ENCODE measurements around the gene PRAMEF1.
"Not testable (repeated sequence)": the region's sequence is repeated elsewhere in the genome, so short reads cannot be mapped to it uniquely, and the experiment has no call there.

The PRAMEF1 gene

GRCh38 chr1:12791097-12791496 is at the start of gene PRAMEF1:
PRAMEF1 (plus strand) TSS chr1:12791397; CDS start chr1:12793228, 1,831 bp downstream.
- not testable (repeated sequence) for DNase-seq

DNA sequence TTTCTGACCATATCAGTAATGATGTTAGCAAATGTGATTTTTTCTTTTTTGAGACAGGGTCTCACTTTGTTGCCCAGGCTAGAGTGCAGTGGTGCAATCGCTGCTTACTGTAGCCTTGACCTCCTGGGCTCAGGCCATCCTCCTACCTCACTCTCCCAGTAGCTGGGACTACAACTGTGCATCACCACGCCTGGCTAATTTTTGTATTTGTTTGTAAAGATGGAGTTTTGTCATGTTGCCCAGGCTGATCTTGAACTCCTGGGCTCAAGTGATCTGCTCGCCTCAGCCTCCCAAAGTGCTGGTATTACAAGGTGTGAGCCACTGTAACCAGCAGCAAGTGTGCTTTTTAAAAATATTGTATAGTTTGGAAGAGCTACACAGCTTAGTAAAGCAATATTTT is 49.3 kb upstream of the PRAMEF1 start:
- DNase-seq: no peak

GRCh38 chr1:12745126-12745991 is 45.8 kb upstream of the PRAMEF1 start:
- no peak for DNase-seq

DNA sequence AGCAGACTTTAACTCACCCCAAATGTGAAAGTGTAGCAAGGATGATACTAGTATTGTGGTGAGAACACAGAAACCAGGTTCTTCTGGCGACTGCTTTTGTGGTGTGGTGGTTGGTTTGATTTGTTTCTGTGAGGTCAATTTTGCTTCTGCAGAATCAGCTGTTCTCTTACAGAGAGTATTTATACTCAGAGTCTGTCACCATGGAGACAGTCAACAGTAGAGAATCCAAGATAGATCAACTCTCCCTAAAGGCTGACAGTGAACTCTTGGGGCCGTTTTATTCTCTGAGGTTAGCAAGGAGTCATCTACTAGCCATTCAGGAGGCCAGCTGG is 45.2 kb upstream of the PRAMEF1 start, which contains the start of gene CFAP107:
TSS of gene CFAP107 (plus strand) at position 209 of the 332 bp plus-strand sequence. CDS start 231 bp downstream, outside the sequence.
- no peak for DNase-seq

GRCh38 chr1:12748778-12749355 is 42.3 kb upstream of the PRAMEF1 start:
- DNase-seq: no peak

DNA sequence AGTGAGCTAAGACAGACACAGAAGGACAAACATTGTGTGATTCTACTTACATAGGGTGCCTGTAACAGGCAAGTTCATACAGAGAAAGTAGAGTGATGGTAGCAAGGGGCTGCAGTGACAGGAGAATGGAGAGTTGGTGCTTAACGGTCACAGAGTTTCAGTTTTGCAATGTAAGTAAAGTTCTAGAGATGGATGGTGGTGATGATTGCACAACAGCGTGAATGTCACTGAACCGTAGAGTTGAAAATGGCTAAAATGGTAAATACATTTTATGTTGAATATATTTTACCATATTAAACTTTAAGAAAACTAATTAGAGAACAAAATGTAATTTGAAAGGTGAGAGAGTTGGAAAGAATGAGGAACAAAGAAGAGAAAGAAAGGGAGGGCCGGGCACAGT is 36.5 kb upstream of the PRAMEF1 start:
- no peak for DNase-seq

- DNase-seq: no peak
Observed at GRCh38 chr1:12756273-12756672, 34.9 kb upstream of the PRAMEF1 start.

DNA sequence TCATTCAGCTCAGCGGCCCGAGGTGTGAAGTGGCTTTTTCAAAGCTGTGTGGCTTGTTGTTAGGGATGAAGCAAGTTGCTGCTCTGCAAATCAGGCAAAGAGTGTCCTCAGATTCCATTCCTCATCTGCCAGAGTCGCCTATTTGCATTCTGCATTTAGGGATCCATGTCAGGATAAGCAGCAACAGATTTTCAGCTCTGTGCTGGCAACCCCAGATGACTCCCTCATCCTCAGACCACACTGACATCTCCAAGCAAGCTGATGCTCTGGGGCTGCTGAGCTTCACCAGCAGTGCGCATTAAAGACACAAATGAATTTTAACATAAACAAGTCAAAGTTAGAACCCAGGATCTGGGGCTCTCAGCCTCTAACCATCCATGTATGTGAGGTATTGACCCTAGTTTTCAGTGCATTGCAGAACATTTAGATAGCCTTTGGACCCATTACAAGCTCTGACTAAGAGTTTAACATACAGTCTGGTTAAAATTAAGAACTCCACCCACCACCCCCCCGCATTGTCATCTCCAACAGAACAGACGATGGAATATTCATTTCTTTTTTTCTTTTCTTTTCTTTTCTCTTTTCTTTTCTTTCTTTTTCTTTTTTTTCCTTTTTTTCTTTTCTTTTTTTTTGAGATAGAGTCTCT is 34.3 kb upstream of the PRAMEF1 start:
- no peak for DNase-seq

DNA sequence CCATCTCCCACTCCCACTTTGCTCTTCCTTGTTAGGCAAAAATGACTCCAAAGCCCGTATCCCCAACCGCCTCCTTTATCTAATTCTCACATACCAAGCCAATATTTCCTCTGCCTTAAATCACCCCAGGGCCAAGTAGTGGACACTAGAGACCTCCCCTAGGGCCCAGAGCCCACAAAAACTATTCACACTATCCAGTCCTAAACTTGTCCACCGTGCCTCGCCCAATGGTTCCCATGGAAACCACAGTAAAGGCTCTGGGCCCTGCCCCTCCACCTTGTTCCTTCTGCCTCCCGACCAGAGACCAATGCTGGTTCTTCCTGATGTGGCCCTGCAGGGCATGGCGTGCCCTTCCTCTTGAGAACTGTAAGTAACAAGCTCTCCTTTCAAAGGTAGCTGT is 33.4 kb upstream of the PRAMEF1 start:
- DNase-seq: no peak

DNA sequence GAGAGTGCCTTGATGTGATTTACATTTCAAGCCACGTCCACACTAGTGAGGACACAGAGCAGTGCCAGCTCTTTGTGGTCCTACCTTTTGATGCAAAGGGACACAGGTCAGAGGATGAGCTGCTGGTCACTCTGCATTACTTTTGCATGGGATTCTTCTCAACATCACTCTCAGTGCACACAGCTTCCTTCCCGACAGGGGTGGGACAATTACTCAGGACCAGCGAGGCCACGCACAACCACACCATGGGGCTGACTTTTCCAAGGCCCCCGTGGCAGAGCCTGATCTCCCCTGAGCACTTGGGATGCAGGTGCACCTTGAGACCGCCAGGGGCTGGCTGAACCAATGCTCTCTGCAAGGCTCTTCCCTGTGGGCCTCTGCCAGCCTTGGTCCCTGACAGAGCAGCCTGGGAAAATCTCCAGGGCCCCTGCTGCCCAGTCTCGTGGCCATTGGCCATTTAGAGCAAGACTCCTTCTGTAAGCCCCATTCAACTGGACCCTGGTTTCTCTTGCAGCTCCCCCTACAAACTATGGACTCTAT is 30.9 kb upstream of the PRAMEF1 start:
- no peak for DNase-seq

- no peak for DNase-seq
Observed at GRCh38 chr1:12761781-12762180, 29.4 kb upstream of the PRAMEF1 start.

- DNase-seq: no peak
Observed at GRCh38 chr1:12762766-12763165, 28.4 kb upstream of the PRAMEF1 start.

- no peak for DNase-seq
Observed at GRCh38 chr1:12763479-12763878, 27.7 kb upstream of the PRAMEF1 start.

DNA sequence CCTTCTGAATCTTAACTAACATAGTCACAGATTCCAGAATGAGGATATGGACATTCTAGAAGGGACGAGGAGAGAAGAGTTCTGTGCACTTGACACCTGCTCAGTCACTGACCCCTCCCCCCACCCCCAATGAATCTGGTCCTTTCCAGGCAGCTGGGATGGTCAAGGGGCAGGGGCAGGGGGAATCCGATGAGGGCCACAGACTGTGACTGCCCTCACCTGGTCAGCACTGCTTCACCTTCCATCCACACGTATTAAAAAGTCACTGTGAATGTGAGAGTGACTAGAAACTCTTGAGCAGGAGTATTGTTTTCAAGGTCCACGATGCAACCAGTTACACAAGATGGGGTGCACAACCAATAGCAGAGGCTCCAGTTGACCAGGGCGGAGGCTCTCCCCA is 27.2 kb upstream of the PRAMEF1 start:
- DNase-seq: no peak

DNA sequence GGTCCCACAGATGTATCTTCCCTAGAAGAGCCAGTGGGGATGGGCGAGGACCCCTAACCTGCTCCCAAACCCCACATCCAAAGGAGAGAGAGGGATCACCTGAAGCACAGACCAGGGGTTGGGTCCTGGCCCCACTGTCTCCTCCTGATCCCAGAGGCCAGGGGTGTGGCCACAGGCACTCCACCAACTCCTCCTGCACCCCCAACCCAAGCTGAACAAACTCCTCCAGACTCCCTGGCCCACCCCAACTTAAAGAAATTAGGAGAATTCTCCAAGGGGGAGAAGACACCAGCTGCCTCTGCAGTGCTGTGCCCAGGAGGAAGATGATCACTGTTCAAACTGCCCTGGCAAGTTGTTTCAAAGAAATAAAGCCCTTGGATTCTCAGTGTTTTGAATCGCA is 22.2 kb upstream of the PRAMEF1 start:
- no peak for DNase-seq

GRCh38 chr1:12769976-12770505 is 21.2 kb upstream of the PRAMEF1 start:
- DNase-seq: no peak

- DNase-seq: no peak
Observed at GRCh38 chr1:12770620-12771019, 20.6 kb upstream of the PRAMEF1 start.

- no peak for DNase-seq
Observed at GRCh38 chr1:12771186-12771585, 20.0 kb upstream of the PRAMEF1 start.

GRCh38 chr1:12772520-12772919 is 18.7 kb upstream of the PRAMEF1 start:
- DNase-seq: no peak

- DNase-seq: no peak
Observed at GRCh38 chr1:12773438-12773837, 17.8 kb upstream of the PRAMEF1 start, which contains the start of gene PRAMEF12. PRAMEF12 (plus strand) TSS chr1:12773738; CDS start chr1:12774868, 1,130 bp downstream.

- DNase-seq: no peak
Observed at GRCh38 chr1:12774801-12775345, 16.3 kb upstream of the PRAMEF1 start.

DNA sequence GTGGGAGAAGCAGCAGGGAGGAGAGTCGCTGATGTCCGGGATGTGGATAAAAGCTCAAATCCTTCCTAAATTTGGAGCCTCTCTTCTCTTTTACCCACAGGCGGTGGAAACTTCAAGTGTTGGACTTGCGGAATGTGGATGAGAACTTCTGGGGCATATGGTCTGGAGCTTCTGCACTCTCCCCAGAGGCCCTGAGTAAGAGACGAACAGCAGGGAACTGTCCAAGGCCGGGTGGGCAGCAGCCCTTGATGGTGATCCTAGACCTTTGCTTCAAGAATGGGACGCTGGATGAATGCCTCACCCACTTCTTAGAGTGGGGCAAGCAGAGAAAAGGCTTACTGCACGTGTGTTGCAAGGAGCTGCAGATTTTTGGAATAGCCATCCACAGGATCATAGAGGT is 15.8 kb upstream of the PRAMEF1 start:
- DNase-seq: no peak

All from GDM1 (cell line).